Thyroid gland (tissue), 4 donors: ENCODE data around the gene SESN1.

Experiments used
- POLR2A ChIP-seq, 2 donors: fragments of 450-650 bp; IDR thresholded peaks; one replicate each; pipeline ENCODE4 v1.6.1; 2017; ENCODE audit warnings: antibody characterized with exemption in 2 of 2, mild to moderate bottlenecking in 2 of 2, moderate library complexity in 1 of 2
- TF ChIP-seq, protein P1 (sequence below), 6 experiments: fragments of 200-600 bp in 3 of 6; fragments of 450-650 bp in 3 of 6; sonication (generic) in 3 of 6; IDR thresholded peaks; one replicate each; pipeline ENCODE4 v1.5.1; 2016 to 2019; ENCODE audit warnings: antibody characterized with exemption in 6 of 6, mild to moderate bottlenecking in 2 of 6, inconsistent platforms in 1 of 6, moderate library complexity in 1 of 6

DNA sequence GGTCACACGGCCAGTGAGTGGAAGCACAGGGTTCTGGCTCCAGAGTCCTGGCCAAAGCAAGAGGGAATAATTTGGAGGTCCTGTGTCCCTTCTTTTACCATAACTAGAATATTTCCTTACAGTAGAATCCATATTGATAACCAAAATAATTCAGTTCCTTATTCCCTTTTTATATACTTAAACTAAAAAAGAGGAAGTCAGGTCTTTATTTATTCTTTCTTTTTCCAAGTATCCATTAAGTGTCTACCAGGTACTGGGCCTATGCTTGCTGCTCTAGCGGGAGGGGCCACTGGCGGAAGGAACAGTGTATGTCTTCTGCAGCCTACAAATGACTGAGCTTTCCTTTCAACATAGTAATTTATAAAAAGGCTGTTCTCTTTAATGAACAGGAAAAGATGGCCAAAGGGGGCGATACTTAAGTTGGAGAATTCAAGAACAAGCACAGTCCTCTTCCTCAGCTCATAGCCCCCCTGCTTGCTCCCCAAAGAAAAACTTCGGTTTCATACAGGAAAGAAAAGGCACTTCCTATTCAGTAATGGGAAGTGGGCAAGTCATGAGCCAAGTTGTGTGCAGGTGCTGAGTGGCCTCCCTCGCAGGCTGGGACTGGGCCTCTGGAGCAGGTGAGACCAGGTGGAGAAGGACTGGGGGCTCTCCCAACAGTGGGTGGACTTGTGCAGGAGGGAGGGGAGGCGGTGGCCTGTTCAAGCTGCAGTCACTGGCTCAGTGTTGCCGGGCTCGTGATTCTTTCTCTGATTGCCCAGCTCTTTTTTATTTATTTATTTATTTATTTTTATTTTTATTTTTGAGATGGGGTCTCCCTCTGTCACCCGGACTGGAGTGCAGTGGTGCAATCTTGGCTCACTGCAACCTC is 135.5 kb downstream of the SESN1 start:
- TF ChIP-seq POLR2A (IDR thresholded peaks at IDR 0.05), result no peak
- TF ChIP-seq, protein P1, sequence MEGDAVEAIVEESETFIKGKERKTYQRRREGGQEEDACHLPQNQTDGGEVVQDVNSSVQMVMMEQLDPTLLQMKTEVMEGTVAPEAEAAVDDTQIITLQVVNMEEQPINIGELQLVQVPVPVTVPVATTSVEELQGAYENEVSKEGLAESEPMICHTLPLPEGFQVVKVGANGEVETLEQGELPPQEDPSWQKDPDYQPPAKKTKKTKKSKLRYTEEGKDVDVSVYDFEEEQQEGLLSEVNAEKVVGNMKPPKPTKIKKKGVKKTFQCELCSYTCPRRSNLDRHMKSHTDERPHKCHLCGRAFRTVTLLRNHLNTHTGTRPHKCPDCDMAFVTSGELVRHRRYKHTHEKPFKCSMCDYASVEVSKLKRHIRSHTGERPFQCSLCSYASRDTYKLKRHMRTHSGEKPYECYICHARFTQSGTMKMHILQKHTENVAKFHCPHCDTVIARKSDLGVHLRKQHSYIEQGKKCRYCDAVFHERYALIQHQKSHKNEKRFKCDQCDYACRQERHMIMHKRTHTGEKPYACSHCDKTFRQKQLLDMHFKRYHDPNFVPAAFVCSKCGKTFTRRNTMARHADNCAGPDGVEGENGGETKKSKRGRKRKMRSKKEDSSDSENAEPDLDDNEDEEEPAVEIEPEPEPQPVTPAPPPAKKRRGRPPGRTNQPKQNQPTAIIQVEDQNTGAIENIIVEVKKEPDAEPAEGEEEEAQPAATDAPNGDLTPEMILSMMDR (IDR thresholded peaks at IDR 0.05), result no peak
